Neural progenitor cell (in vitro differentiated cells): ENCODE measurements around the gene C19orf25. TPM values are rescaled to one million over a fixed set of nuclear protein-coding genes. Genes with fewer than 3 reads are reported as not detected.

ENCODE experiments used
- DNase-seq: peaks from one replicate; pipeline ENCODE4 v3.0.0-alpha.2; 2016; ENCODE audit warnings: low spot score
- H2AFZ ChIP-seq: fragments of 200-600 bp; sonication (generic); replicated peaks from 2 replicates; pipeline ENCODE4 v1.6.1; 2016; ENCODE audit warnings: antibody characterized with exemption
- H3F3A ChIP-seq: fragments of 200-600 bp; sonication (generic); 2 replicates; pipeline ENCODE4 v1.6.1; 2016; ENCODE audit warnings: antibody characterized with exemption, low read depth
- H3K27ac ChIP-seq: fragments of 200-600 bp; sonication (generic); 2 replicates; pipeline ENCODE4 v1.5.1; 2016; ENCODE audit warnings: mild to moderate bottlenecking
- H3K27me3 ChIP-seq: fragments of 200-600 bp; sonication (generic); 2 replicates; pipeline ENCODE4 v1.6.1; 2016; ENCODE audit warnings: mild to moderate bottlenecking, moderate library complexity
- H3K36me3 ChIP-seq: fragments of 200-600 bp; sonication (generic); 2 replicates; pipeline ENCODE4 v1.5.1; 2016
- H3K4me1 ChIP-seq: fragments of 200-600 bp; sonication (generic); 2 replicates; pipeline ENCODE4 v1.6.1; 2016; ENCODE audit warnings: mixed run types
- H3K4me2 ChIP-seq: fragments of 200-600 bp; sonication (generic); 2 replicates; pipeline ENCODE4 v1.6.1; 2016
- H3K4me3 ChIP-seq: fragments of 200-600 bp; sonication (generic); 2 replicates; pipeline ENCODE4 v1.5.1; 2016
- H3K79me2 ChIP-seq: fragments of 200-600 bp; sonication (generic); 2 replicates; pipeline ENCODE4 v1.6.1; 2016; ENCODE audit warnings: low read depth
- H3K9ac ChIP-seq: fragments of 200-600 bp; sonication (generic); 2 replicates; pipeline ENCODE4 v1.6.1; 2016
- H3K9me3 ChIP-seq: fragments of 200-600 bp; sonication (generic); 2 replicates; pipeline ENCODE4 v1.5.1; 2016; ENCODE audit warnings: low read depth
- H4K20me1 ChIP-seq: fragments of 200-600 bp; sonication (generic); 2 replicates; pipeline ENCODE4 v1.6.1; 2016; ENCODE audit warnings: low read depth
- H3K27ac Mint-ChIP-seq: 3 replicates; pipeline ENCODE4 v1.8.0; 2021; ENCODE audit warnings: mixed read lengths
- H3K27me3 Mint-ChIP-seq: 2 replicates; pipeline ENCODE4 v1.8.0; 2022; ENCODE audit warnings: low read depth, mild to moderate bottlenecking, inconsistent platforms, moderate library complexity, mixed read lengths; ENCODE audit not compliant: insufficient read depth
- H3K36me3 Mint-ChIP-seq: 3 replicates; pipeline ENCODE4 v1.8.0; 2021; ENCODE audit warnings: mixed read lengths
- H3K4me1 Mint-ChIP-seq: 3 replicates; pipeline ENCODE4 v1.8.0; 2021; ENCODE audit warnings: mixed read lengths
- H3K4me3 Mint-ChIP-seq: 3 replicates; pipeline ENCODE4 v1.8.0; 2021; ENCODE audit warnings: mild to moderate bottlenecking, moderate library complexity, mixed read lengths
- H3K9me3 Mint-ChIP-seq: 3 replicates; pipeline ENCODE4 v1.8.0; 2020; ENCODE audit warnings: mixed read lengths
- EZH2 ChIP-seq: fragments of 200-600 bp; sonication (generic); IDR thresholded peaks from 2 replicates; pipeline ENCODE4 v1.6.1; 2017; ENCODE audit warnings: antibody characterized with exemption, mild to moderate bottlenecking, moderate library complexity
- EZH2phosphoT487 ChIP-seq: fragments of 200-600 bp; sonication (generic); IDR thresholded peaks from 2 replicates; pipeline ENCODE4 v1.6.1; 2017; ENCODE audit warnings: antibody characterized with exemption
- total RNA-seq: library from RNA; depleted of rRNA; stranded (reverse); fragments of >200 nt; gene quantifications from 2 replicates; pipeline ENCODE4 v1.2.3, GENCODE V29; 2015; ENCODE audit warnings: low replicate concordance
- TF ChIP-seq, protein P1 (sequence below): fragments of 200-600 bp; sonication (generic); IDR thresholded peaks from 2 replicates; pipeline ENCODE4 v1.5.1; 2017; ENCODE audit warnings: antibody characterized with exemption, mild to moderate bottlenecking

The C19orf25 gene
- total RNA-seq, 1 donor from 2014 or later = 14.4 TPM

DNA sequence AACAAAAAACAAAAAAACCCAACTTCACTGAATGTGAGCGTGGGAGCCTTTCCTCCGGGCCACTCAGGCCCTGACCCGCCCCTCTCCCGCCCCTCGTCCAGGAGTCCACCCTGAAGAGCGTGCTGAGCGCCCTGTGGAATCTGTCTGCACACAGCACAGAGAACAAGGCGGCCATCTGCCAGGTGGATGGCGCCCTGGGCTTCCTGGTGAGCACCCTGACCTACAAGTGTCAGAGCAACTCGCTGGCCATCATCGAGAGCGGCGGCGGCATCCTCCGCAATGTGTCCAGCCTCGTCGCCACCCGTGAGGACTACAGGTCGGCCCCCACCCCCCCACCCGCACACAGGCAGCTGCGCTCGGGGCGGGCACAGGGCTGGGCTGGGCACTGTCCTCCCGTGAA is 17.2 kb downstream of the C19orf25 start:
- Mint-ChIP-seq H3K36me3 (peaks cover 14% of the 10 kb centered on the region), H3K27me3 (peaks cover 17% of the 10 kb centered on the region), H3K9me3 (no peaks in the 10 kb centered on the region), H3K4me1 (peaks cover 2% of the 10 kb centered on the region), H3K27ac (no peak overlapping the region), H3K4me3 (no peak overlapping the region)
- Histone ChIP-seq H2AFZ (no peak overlapping the region), H3K79me2 (no peaks in the 10 kb centered on the region), H3K36me3 (no peaks in the 10 kb centered on the region), H4K20me1 (peaks cover 88% of the 10 kb centered on the region), H3K4me1 (peaks cover 4% of the 10 kb centered on the region), H3K4me2 (no peak overlapping the region), H3F3A (peaks cover 6% of the 10 kb centered on the region), H3K27ac (no peak overlapping the region), H3K9ac (no peak overlapping the region), H3K4me3 (no peak overlapping the region), H3K9me3 (no peaks in the 10 kb centered on the region), H3K27me3 (peaks cover 72% of the 10 kb centered on the region)
- DNase-seq = no peak
- TF ChIP-seq EZH2 (no peak), EZH2phosphoT487 (no peak)
- TF ChIP-seq, protein P1, sequence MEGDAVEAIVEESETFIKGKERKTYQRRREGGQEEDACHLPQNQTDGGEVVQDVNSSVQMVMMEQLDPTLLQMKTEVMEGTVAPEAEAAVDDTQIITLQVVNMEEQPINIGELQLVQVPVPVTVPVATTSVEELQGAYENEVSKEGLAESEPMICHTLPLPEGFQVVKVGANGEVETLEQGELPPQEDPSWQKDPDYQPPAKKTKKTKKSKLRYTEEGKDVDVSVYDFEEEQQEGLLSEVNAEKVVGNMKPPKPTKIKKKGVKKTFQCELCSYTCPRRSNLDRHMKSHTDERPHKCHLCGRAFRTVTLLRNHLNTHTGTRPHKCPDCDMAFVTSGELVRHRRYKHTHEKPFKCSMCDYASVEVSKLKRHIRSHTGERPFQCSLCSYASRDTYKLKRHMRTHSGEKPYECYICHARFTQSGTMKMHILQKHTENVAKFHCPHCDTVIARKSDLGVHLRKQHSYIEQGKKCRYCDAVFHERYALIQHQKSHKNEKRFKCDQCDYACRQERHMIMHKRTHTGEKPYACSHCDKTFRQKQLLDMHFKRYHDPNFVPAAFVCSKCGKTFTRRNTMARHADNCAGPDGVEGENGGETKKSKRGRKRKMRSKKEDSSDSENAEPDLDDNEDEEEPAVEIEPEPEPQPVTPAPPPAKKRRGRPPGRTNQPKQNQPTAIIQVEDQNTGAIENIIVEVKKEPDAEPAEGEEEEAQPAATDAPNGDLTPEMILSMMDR = no peak

DNA sequence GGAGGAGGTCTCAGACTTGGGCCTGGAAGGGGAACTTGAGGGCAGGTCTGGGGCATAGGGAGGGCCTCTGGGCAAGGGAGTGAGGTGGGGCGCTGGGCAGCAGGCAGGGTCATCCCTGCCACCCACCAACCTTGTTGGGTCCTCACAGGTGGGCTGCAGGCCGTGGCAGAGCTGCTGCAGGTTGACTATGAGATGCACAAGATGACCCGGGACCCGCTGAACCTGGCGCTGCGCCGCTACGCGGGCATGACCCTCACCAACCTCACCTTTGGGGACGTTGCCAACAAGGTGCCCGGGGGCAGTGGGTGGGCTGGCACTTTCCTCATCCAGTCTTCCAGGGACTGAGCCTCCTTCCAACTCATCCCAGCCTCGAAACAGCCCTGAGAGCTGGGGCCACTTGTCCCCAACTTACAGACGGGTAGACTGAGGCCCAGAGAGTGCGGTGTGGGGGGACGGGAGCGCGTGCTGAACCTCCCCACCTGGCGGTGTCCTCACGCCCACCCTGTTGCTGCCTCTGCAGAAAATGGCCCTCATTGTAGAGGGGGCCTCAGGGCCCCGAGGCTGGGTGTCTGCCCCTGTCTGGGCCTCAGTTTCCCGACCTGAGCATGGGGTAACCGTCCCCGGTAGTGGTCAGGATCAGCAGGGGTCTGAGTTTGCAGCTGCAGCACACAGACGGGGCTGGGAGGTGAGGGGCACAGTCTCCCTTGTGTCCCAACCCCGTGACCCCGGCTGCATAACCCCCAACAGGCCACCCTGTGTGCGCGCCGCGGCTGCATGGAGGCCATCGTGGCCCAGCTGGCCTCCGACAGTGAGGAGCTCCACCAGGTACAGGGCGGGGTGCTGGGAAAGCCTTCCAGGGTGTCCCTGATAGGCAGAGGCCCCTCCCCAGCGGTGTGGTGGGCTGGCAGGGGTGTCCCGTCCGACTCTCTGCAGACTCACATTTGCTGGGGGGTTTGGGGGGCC is 18.7 kb downstream of the C19orf25 start:
- Histone ChIP-seq H2AFZ (no peak overlapping the region), H3K27me3 (peaks cover 72% of the 10 kb centered on the region), H3K4me3 (no peak overlapping the region), H3K79me2 (no peaks in the 10 kb centered on the region), H3K4me2 (no peak overlapping the region), H4K20me1 (peaks cover 88% of the 10 kb centered on the region), H3F3A (peaks cover 6% of the 10 kb centered on the region), H3K27ac (no peak overlapping the region), H3K9me3 (no peaks in the 10 kb centered on the region), H3K9ac (no peak overlapping the region), H3K4me1 (no peaks in the 10 kb centered on the region), H3K36me3 (no peaks in the 10 kb centered on the region)
- Mint-ChIP-seq H3K27me3 (peaks cover 20% of the 10 kb centered on the region), H3K36me3 (peaks cover 17% of the 10 kb centered on the region), H3K4me1 (peaks cover 6% of the 10 kb centered on the region), H3K27ac (no peak overlapping the region), H3K4me3 (no peak overlapping the region), H3K9me3 (no peaks in the 10 kb centered on the region)
- TF ChIP-seq, protein P1 = no peak
- TF ChIP-seq EZH2phosphoT487 (no peak), EZH2 (no peak)
- no peak for DNase-seq

DNA sequence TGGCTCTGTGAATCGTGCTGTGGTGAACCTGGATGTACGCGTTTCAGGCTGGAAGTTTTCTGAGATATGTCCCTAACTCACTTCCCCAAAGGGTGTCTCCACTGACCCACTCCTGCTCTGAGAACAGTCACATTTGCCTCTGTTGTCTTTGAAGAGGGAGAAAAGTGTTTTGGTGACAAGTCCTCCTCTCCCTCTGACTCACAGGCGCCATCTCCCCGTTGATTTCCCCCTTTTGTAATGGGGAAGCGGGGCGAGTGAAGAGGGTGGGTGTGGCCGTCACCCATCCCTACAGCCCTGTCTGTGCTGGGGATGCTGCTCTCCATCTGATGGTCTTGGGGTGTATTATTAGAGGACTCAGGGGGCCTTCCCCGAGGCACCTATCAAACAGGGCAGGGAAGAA is 19.5 kb downstream of the C19orf25 start:
- peaks cover 72% of the 10 kb centered on the region for H3K27me3 ChIP-seq
- H3K9me3 Mint-ChIP-seq = no peaks in the 10 kb centered on the region
- no peaks in the 10 kb centered on the region for H3K79me2 ChIP-seq
- H3K27me3 Mint-ChIP-seq = peaks cover 17% of the 10 kb centered on the region
- H3K27ac ChIP-seq = no peak overlapping the region
- no peak overlapping the region for H3K4me3 Mint-ChIP-seq
- no peaks in the 10 kb centered on the region for H3K36me3 ChIP-seq
- H3K4me2 ChIP-seq = no peak overlapping the region
- no peaks in the 10 kb centered on the region for H3K4me1 ChIP-seq
- H3K27ac Mint-ChIP-seq = no peak overlapping the region
- peaks cover 6% of the 10 kb centered on the region for H3K4me1 Mint-ChIP-seq
- H3K9me3 ChIP-seq = no peaks in the 10 kb centered on the region
- H3K36me3 Mint-ChIP-seq = peaks cover 17% of the 10 kb centered on the region
- H4K20me1 ChIP-seq = peaks cover 85% of the 10 kb centered on the region
- TF ChIP-seq, protein P1 = no peak
- no peak for TF ChIP-seq EZH2phosphoT487
- no peak for TF ChIP-seq EZH2
- no peak overlapping the region for H3K9ac ChIP-seq
- H3K4me3 ChIP-seq = no peak overlapping the region
- no peak for DNase-seq
- peaks cover 13% of the 10 kb centered on the region for H3F3A ChIP-seq
- no peak overlapping the region for H2AFZ ChIP-seq
